GM18868 (cell line): Measurements from ENCODE around the gene NRDE2.
"Not testable (repeated sequence)": the region's sequence is repeated elsewhere in the genome, so short reads cannot be mapped to it uniquely, and the experiment has no call there.

ENCODE experiments used
- ATAC-seq: cut with Tn5 transposase; IDR thresholded peaks from one replicate; pipeline ENCODE4 v1.9.1; 2021; ENCODE audit warnings: mild to moderate bottlenecking, moderate library complexity; ENCODE audit not compliant: unreplicated experiment

Gene NRDE2

DNA sequence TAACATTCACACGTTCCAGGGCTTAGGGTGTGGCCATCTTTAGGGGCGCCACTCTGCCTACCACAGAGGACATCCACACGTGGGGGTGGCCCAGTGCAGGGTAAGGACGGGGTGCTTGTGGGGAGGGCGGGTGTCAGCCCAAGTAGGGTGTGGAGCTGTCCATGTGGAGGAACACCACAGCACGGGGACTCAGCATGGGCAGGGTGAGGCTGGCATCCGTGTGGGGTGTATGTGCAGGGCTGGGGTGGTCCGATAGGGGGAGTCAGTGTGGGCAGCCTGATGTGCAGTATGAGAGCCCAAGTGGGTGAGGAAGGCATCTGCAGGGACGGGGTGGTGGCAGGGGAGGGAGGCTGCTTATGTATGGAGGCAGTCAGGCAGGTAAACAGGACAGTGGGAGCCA lies 57.7 kb downstream of the NRDE2 start:
- ATAC-seq, result no peak

DNA sequence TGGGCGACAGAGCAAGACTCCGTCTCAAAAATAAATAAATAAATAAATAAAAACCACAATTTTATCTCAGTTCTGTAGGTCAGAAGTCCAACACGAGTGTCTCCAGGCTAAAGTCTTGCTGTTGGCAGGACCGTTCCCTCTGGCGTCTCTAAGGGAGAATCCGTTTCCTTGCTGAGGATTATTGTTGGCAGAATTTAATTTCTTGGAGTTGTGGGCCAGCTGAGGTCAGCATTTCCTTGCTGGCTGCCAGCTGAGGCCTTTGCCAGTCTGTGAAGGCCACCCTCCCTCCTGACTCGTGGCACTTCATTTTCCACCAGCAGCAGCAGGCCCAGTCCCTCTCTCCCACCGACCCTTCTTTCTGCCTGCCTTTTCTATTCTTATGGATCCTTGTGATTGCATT lies 58.2 kb downstream of the NRDE2 start:
- ATAC-seq, result no peak

DNA sequence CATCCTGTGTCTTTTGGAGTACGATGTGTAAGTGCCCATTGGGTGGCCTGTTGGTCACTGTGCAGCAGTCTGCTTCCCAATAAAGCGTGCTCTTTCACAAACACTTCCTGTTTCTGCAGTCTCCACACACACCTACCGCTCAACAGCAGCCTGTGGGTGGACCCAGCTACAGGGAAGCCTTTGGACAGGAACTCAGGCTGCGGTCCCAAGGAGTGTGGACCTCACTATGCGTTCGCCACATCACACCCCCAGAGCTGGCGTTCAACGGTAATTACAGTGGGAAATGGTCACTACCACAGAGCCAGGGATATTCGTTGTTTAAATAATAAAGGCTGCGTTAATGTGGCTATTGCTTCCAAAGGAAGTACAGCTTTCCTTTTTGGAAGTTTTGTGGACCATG lies 59.2 kb downstream of the NRDE2 start:
- ATAC-seq, result no peak

DNA sequence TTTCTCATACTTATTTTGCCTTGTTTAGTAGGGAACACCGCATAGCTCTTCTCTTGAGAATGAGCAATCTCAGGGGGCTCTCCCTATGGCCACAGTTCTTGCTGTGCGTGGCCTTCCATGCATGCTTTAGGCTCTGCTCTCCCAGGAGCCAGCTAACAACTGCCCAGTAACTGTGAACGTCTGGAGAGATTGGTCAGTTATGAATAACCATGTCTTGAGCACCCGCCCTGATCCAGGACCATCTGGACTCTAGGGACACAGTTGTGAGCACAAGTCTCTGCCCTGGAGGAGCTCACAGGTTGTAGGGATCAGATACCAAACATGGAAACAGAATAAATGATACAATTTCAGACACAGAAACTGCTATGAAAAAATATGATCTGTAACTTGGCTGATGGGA lies 63.3 kb downstream of the NRDE2 start:
- ATAC-seq, result no peak

DNA sequence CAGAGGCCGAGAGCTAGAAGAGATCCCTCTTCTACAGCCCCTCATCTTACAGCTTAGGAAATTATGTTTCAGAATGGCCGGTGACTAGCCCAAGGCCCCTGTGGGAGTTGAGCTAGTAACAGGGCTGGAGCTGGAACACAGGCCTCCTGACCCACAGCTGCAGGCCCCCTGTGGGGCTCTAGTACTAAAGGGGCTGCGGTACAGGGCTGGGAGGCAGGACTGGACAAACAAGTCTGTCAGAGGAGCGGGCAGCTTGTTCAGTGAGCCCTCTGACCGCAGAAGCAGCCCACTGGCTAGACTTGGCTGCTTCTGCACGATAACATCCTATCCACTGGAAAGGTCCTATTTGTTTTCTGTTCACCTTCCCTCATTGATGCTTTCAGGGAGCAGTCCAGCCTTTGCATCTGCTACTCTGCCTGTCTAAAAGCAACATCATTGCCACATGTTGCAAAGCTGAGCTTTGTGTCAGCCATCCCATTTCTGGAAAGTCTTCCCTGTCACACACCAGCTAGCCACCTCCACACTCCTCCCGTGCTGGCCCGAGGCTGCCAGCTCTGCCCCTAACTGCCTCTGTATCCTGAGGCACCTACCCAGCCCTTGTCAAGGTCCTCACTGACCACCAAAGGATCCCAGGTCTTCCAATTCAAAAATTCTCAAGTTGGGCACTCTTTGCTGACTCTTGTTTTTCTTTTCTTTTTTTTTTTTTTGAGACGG lies 65.1 kb downstream of the NRDE2 start:
- ATAC-seq, result no peak

DNA sequence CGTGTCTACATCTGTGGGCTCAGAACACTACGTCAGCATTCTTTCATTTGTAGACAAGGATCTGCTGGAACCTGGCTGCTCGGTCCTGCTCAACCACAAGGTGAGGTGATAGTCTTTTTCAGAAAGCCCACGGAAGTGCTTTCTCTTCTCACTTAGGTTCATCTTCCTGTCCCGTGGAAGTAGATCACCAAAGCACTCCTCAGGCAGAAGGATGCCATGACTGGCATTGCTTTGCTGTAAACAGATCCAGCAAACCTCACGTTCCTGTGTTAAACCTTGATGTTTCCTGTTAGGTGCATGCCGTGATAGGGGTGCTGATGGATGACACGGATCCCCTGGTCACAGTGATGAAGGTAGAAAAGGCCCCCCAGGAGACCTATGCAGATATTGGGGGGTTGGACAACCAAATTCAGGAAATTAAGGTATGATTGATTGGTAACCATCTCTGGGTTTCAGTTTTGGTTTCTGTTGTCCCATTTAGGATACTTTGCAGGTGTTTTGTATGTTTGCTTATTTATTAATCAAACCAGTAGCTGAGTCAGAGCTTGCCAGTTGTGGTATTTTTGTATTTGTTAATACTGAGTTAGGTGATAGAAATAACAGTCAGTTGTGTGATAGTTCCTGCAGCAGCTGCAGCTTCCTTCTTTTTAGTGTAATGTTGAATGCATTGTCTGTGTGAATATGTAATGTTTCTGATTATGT lies 67.8 kb downstream of the NRDE2 start:
- ATAC-seq, result no peak

DNA sequence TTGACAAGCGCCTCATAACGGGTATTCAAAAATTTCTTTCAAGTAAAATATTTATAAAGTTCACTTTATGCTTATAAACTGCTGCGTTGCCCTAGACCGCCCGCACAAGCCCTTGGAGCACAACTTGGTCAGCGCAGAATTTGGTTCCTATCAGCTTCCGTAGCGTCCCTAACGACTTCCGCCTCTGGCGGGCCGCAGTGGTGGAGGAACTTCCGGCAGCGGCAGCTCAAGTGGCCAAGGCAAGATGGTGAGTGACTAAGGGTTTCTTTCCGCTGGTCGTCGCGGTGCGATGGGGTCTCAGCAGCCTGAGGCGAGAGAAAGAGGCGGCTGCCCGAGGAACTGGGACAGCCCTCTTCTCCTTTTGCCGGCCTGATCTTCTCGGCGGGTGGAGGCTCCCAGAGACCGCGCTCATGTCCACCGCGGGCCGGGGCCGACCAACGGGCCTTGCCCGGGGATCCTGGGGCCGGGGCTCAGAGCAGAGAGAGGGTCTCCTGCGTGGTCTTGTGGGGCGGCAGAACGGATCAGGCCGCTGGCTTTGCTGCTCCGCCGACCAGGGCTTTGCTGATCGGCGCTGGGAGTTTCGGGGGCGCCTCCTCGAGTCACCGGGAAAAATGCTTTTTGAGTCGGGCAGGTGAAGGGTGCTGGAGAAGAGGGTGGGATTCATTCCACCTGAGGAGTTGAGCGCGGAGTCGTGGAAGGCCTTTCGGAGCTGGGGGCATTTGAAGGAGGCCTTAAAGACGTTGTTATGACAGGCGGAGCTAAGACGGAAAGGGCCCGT lies 75.2 kb downstream of the NRDE2 start, which contains the start of gene PSMC1:
TSS of gene PSMC1 (plus strand) at position 200 of the 778 bp plus-strand sequence. CDS start at position 245, 45 bp downstream.
- peak; percentile 97 for ATAC-seq

DNA sequence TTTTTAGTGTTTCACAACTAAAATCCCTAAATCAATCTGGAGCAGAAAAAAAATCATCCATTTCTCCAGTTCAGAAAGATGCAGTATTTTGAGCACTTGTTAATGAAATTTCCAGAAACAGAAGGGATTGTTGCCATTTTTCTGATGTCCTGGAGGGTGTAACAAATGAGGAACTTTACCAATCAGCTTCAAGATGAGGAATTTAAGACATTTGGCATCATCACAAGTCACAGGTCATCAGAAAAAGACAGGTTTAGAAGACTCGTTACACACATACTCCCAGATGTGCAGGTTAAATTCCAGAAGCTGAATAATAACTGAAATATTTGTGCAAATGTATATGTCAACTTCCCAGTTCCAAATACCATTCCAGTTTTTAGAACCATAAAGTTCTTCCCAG lies 75.9 kb downstream of the NRDE2 start:
- no peak for ATAC-seq

DNA sequence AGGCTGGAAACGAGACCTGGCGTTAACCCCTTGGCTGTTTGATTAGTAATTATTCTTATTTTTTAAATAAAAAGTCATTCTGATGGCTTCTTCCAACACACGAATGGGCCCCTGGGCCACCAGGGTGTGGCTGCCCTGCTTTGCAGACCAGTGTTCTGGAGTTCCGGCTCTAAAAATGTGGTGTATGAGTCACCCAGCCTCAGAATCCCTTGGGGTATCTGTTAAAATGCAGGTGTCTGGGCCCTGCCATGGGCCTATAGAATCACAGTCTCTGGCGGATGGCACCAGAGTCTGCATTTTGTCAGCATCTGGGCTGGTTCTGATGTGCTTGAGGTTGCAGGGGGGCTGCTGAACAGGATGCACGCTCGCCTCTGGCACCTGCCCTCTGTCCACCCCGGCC lies 77.9 kb downstream of the NRDE2 start:
- no peak for ATAC-seq

DNA sequence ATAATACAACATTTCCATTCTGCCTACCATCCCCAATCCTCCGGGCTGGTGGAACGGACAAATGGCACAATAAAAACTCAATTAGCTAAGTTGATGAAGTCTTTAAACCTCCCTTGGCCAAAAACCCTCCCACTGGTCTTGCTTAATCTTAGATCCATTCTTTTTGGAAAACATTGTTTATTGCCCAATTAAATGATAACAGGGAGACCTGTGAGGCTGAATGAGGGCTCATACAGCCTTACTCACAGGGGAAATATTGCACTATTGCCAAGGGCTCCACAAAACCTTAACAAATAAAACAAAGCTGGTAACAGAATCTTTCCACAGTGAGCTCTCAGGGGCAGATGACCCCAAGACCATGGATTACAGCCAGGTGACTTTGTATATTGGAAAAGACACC lies 83.1 kb downstream of the NRDE2 start:
- no peak for ATAC-seq

DNA sequence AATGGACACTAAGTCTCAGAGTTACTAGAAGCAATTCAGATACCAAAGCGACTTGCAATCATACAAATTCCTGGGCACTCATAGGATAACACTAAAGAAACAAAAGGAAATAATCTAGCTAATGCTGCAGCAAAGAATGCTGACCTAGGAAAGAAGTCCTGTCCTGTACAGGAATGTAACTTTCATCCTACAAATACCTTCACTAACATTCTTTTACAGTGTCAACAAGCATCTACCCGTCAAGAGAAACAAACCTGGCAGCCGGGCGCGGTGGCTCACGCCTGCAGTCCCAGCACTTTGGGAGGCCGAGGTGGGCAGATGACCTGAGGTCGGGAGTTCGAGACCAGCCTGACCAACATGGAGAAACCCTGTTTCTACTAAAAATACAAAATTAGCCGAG lies 84.3 kb downstream of the NRDE2 start:
- not testable (repeated sequence) for ATAC-seq

DNA sequence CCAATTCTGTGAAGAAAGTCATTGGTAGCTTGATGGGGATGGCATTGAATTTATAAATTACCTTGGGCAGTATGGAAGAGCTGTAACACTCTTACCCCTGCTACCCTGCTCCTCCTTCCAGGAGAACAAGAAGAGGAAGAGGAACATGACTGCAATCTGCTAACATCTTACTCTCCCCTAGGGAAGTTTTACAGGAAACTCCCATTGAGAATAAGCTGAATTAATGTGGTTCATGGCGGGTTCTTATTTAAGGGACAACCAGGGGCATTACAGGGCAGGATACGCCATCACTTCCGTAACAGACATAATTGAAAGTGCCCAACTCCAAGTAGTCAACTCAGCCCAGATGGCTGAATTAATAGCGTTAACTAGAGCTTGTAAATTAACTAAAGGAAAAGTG lies 84.8 kb downstream of the NRDE2 start:
- ATAC-seq, result no peak

DNA sequence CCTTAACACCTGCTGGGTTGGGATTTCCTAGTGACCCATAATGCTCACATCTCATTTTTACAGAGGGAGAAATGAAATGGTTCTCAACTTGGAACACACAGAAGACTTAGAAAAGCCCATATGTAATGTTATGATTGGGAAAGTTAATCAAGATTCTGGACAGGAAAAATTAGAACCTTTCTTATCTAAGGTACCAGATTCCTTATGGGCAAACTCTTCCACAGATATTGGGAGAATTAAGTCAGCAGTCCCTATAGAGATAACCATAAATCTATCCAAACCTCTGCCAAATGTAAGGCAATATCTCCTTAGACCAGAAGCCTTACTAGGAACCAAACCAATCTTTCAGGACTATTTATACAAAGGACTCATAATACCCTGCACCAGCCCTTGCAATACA lies 89.3 kb downstream of the NRDE2 start:
- ATAC-seq, result no peak

DNA sequence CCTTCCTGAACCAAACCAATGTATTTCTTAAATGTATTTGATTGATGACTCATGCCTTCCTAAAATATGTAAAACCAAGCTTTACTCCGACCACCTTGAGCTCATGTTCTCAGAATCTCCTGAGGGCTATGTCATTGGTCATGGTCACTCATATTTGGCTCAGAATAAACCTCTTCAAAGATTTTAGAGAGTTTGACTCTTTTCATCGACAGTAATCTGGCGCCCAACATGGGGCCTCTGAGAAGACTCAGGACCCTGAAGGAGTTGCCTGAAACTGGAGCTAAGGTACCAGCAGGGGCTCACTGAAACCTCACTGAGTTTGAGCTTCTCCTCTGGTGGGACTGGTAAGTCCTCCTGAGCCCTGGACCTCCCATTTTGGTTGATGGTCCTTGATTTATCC lies 92.6 kb downstream of the NRDE2 start:
- no peak for ATAC-seq

DNA sequence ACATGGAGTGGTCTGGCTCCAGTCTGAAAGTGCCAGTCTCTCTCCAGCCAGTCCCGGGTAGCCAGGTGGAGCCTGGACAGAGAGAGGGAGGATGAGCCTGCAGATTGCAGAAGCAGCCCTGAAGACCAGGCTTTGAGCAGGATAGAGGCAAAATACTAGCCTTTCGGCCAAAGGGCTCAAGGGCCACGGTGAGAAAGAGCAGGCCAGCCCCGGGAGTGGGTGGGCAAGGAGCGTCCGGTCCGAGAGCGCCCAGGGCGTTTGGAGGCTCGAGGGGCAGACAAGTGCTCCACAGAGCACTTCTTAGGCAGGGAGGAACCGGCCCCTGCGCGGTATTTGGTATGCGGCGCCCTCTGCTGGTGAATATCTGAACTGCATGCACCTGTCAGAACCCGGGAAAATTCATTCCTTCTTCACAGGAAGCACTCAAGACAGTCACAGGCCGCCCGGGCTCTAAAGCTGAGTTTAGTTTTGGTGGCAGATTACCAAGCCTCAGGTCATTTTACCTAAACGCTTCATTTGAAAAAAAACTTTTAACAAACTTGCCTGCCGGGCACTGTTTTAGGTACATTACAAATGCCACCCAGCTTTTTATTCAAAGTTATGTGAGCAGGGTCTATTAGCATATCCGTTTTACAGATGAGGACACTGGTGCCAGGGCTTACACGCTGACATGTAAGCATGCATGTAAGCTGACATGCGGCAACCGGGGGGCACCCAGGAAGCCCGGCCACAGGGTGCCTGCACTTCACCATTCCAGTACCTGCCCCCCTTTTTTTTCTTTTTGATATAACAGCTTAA lies 96.4 kb downstream of the NRDE2 start:
- ATAC-seq, result peak; percentile 82

DNA sequence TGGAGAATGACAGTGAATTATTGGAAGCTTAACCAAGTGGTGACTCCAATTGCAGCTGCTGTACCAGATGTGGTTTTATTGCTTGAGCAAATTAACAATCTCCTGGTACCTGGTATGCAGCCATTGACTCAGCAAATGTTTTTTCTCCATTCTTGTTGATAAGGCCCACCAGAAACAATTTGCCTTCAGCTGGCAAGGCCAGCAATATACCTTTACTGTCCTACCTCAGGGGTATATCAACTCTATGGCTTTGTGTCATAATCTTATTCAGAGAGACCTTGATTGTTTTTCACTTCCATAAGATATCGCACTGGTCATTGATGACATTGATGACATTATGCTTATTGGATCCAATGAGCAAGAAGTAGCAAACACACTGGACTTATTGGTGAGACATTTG lies 101.8 kb downstream of the NRDE2 start:
- ATAC-seq, result not testable (repeated sequence)

DNA sequence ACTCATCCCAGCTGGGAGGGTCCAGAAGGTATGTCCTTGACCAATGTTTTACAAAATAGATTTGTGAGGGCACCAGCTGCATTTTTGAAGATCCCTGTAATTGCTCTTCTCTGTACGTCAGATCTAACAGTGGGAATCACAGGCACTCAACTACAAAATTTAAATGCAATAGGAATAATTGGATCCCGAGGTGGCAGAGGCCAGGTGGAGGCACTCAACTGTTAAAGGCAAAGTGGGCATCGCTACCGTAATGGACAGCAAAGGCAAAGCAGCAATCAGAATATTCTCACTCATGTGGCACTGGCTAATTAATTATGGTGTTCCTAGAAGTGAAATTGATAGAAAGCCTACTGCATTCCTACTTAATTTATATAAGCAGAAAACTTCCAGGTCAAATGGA lies 103.3 kb downstream of the NRDE2 start:
- no peak for ATAC-seq
